Measurements from ENCODE around the gene MCHR1. TPM values are rescaled to one million over a fixed set of nuclear protein-coding genes. Genes with fewer than 3 reads are reported as not detected.

MCHR1 gene
- total and polyA plus RNA-seq, 9 of the 15 experiments (the other 6 are each of a cell fraction or from before 2014, with no cell fraction given), result 0.03 to 0.50 TPM; not detected in 7

DNA sequence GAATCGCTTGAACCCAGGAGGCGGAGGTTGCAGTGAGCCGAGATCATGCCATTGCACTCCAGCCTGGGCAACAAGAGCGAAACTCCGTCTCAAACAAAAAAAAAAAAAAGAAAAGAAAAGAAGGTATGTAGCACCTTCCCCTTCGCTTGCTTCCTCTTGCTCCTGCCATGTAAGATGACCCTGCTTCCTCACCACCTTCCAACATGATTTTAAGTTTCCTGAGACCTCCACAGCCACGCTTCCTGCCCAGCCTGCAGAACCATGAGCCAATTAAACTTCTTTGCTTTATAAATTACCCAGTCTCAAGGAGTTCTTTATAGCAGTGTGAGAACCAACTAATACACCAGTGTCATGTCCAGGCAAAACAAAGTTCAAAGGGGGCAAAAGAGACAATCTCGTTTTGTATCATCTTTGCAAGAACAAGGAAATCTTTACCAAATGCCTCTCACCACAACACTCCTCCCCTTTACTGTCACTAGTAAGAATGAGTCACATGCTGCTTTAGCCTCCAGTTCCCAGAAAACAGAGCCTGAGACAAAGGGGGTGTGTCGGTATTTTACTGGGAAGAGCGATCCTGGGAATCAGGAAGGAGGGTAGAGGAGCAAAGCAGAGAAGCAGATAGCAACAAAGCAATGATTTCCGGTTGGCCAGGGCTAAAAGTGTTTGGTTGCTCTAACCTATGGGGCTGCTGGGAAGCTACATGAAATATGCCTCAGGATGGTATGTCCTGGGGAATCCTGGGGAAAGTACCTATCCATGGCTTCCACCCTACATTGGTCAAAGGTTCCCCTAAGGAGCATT is 10.5 kb upstream of the MCHR1 start (continued):
- TF ChIP-seq, protein P1, sequence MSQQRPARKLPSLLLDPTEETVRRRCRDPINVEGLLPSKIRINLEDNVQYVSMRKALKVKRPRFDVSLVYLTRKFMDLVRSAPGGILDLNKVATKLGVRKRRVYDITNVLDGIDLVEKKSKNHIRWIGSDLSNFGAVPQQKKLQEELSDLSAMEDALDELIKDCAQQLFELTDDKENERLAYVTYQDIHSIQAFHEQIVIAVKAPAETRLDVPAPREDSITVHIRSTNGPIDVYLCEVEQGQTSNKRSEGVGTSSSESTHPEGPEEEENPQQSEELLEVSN (IDR thresholded peaks at IDR 0.05; ENCODE audit: borderline replicate concordance in 1 of 2, extremely low read depth in 1 of 2, insufficient read depth in 1 of 2, insufficient read length in 1 of 2, low read depth in 1 of 2, low read length in 1 of 2, poor library complexity in 1 of 2, severe bottlenecking in 1 of 2), result no peak
- TF ChIP-seq MXI1 (IDR thresholded peaks at IDR 0.05; ENCODE audit: low read depth, low read length) (no peak), ARID1B (IDR thresholded peaks at IDR 0.05) (peak; percentile 47; the same call in 1 of the 2 replicates), MAFF (IDR thresholded peaks at IDR 0.05; ENCODE audit: low read length) (no peak), CEBPG (CRISPR knock-in tag; IDR thresholded peaks at IDR 0.05) (peak; percentile 27; the same call in 1 of the 2 replicates), CEBPG (tag; conservative IDR thresholded peaks at IDR 0.05 in 1 of 2, IDR thresholded peaks at IDR 0.05 in 1 of 2) (no peak; a peak in 1 of 4 replicates), ATF3 (IDR thresholded peaks at IDR 0.05) (peak; percentile 56; the same call in 1 of the 2 replicates), ATF3 (CRISPR knock-in tag; conservative IDR thresholded peaks at IDR 0.05) (no peak), ZNF584 (CRISPR knock-in tag; IDR thresholded peaks at IDR 0.05; ENCODE audit: low read depth) (no peak), MNT (conservative IDR thresholded peaks at IDR 0.05) (peak in 1 of 2 experiments; percentile 37; a peak in 1 of 4 replicates), ZBTB40 (IDR thresholded peaks at IDR 0.05) (peak; percentile 86), ZBTB40 (CRISPR knock-in tag; IDR thresholded peaks at IDR 0.05) (peak; percentile 21; the same call in 1 of the 2 replicates), TRIM28 (IDR thresholded peaks at IDR 0.05) (no peak)

Data from K562 (cell line).